Measurements from ENCODE around the gene MAST3.

- no peak for TF ChIP-seq POLR2A (IDR thresholded peaks at IDR 0.05; ENCODE audit: low read depth, low read length)
- no peak for TF ChIP-seq SPI1 (IDR thresholded peaks at IDR 0.05; ENCODE audit: low read depth, low read length)
- TF ChIP-seq POLR2AphosphoS5 (IDR thresholded peaks at IDR 0.05; ENCODE audit: low read depth, low read length): no peak
- no peak for TF ChIP-seq TAF1 (IDR thresholded peaks at IDR 0.05; ENCODE audit: low read depth, low read length)
- TF ChIP-seq POU2F2 (IDR thresholded peaks at IDR 0.05; ENCODE audit: low read depth, low read length): peak; percentile 21; the same call in 1 of the 2 replicates
Observed at GRCh38 chr19:18167975-18168645, 70.5 kb downstream of the MAST3 start.

Measured in GM12891 (cell line).